ENCODE results near the gene ERP44.

ERP44 gene

DNA sequence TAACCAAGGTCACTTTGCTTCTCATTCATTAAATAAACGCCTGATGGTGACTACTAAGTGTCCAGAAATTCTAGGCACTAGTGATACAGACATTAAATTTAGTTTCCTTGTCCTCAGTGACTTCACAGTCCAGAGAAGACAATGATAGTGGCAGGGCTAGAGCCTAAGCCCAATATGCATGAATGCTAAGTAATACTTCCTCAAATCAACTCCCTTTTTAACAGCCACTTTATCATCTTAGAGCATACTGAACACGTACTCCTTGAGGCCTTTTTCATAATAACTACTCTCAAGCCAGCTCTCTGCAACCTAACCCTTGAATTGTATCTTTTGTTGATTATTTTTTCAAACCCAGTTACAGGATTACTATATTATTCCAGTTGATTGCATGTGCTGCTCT, 118.2 kb downstream of the ERP44 start:
- Histone ChIP-seq H3K79me2 (no peaks in the 10 kb centered on the region), H2AFZ (no peak overlapping the region), H3K4me2 (ENCODE audit: low read length) (no peak overlapping the region), H3K4me1 (peaks cover 2% of the 10 kb centered on the region), H3K4me3 (ENCODE audit: low read depth, low read length) (no peak overlapping the region), H3K36me3 (ENCODE audit: control insufficient read depth, insufficient read depth, low read length) (no peaks in the 10 kb centered on the region), H3K9me3 (ENCODE audit: control insufficient read depth, low read length) (no peaks in the 10 kb centered on the region), H3K27ac (no peak overlapping the region), H3K9ac (no peak overlapping the region), H3K27me3 (ENCODE audit: control insufficient read depth, insufficient read depth, low read length) (no peaks in the 10 kb centered on the region)
- TF ChIP-seq, protein P1, sequence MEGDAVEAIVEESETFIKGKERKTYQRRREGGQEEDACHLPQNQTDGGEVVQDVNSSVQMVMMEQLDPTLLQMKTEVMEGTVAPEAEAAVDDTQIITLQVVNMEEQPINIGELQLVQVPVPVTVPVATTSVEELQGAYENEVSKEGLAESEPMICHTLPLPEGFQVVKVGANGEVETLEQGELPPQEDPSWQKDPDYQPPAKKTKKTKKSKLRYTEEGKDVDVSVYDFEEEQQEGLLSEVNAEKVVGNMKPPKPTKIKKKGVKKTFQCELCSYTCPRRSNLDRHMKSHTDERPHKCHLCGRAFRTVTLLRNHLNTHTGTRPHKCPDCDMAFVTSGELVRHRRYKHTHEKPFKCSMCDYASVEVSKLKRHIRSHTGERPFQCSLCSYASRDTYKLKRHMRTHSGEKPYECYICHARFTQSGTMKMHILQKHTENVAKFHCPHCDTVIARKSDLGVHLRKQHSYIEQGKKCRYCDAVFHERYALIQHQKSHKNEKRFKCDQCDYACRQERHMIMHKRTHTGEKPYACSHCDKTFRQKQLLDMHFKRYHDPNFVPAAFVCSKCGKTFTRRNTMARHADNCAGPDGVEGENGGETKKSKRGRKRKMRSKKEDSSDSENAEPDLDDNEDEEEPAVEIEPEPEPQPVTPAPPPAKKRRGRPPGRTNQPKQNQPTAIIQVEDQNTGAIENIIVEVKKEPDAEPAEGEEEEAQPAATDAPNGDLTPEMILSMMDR (IDR thresholded peaks at IDR 0.05) = no peak

DNA sequence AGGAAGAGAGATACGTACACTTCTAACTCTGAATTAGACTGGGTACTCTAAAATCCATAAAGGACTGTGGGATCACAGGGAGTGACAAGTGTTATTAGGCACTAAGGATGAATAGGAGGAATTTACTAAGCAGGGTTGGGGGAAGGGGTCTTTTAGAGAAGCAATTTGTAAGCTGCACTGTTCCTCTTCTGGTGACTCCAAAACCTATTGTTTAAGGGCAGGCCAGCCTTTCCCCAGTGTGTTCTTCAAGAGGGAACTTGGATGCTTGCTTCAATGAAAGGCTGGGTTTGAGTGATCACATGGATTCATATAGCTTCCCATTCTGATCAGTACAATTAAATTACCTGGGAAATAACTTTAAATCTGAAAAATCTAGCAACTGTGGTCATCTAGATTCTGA, 120.6 kb downstream of the ERP44 start:
- Histone ChIP-seq H3K4me2 (ENCODE audit: low read length) (no peak overlapping the region), H3K27ac (no peak overlapping the region), H2AFZ (no peak overlapping the region), H3K79me2 (no peaks in the 10 kb centered on the region), H3K36me3 (ENCODE audit: control insufficient read depth, insufficient read depth, low read length) (no peaks in the 10 kb centered on the region), H3K4me1 (peaks cover 2% of the 10 kb centered on the region), H3K27me3 (ENCODE audit: control insufficient read depth, insufficient read depth, low read length) (no peaks in the 10 kb centered on the region), H3K9me3 (ENCODE audit: control insufficient read depth, low read length) (no peaks in the 10 kb centered on the region), H3K4me3 (ENCODE audit: low read depth, low read length) (no peak overlapping the region), H3K9ac (no peak overlapping the region)
- TF ChIP-seq, protein P1 (IDR thresholded peaks at IDR 0.05) = no peak

DNA sequence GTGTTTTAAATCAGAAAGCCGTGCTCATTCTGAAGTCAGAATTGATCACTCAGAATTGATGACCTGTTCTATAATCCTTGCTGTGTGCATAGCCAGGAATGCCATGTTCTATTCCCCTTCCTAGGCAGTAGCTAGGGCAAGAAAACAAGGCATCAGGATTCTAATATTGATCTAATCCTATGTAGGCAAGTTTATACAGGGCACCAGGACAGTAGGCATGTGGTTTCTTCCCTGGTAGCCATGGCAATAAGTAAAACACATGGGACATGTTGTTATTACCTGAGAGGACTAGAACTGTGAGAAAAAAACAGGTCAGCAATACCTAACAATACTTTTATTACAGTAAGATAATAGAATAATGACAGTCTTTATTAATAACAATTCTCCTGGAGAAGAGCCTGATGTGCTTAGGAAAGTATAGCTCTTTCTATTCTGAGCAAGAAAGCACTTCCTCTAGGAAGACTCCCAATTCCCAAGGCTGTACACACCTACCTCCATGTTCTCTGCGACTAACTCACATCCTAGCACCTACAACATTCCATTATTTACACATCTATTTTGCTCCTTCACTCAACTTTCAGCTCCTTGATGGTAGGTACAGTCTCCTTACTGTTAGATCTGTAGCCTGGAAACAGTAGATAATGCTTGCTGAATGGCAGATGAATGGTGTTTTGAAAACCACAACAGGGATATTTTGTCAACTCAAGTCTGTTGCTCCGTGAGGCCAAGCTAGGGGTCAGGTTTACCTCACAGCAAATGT, 121.6 kb downstream of the ERP44 start:
- H3K27me3 ChIP-seq (ENCODE audit: control insufficient read depth, insufficient read depth, low read length) = no peaks in the 10 kb centered on the region
- H3K9ac ChIP-seq = no peak overlapping the region
- no peak overlapping the region for H3K27ac ChIP-seq
- H2AFZ ChIP-seq = no peak overlapping the region
- H3K79me2 ChIP-seq = no peaks in the 10 kb centered on the region
- no peaks in the 10 kb centered on the region for H3K36me3 ChIP-seq (ENCODE audit: control insufficient read depth, insufficient read depth, low read length)
- no peak overlapping the region for H3K4me3 ChIP-seq (ENCODE audit: low read depth, low read length)
- H3K4me2 ChIP-seq (ENCODE audit: low read length) = no peak overlapping the region
- TF ChIP-seq, protein P1 (IDR thresholded peaks at IDR 0.05) = no peak
- peaks cover 2% of the 10 kb centered on the region for H3K4me1 ChIP-seq
- H3K9me3 ChIP-seq (ENCODE audit: control insufficient read depth, low read length) = no peaks in the 10 kb centered on the region

DNA sequence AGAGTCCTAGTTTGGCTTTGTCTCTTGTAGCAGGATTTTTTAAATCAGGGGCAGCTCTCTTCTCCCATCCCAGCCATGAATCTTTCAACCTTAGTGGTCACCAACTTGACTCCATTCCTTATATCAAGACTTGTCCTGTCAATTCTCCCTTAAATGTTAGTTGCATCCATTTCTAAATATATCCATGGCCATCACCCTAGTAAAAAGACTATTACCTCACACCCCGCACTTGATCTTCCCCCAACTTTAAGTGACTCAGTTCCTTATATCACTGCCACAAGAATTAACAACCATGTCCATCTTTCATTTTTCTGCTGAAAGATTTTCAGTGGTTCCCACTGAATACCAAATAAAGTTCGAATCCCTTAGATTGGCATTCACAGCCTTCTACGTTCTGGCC, 125.3 kb downstream of the ERP44 start:
- Histone ChIP-seq H3K27ac (no peak overlapping the region), H3K4me1 (peaks cover 2% of the 10 kb centered on the region)
- TF ChIP-seq, protein P1 (IDR thresholded peaks at IDR 0.05) = no peak

DNA sequence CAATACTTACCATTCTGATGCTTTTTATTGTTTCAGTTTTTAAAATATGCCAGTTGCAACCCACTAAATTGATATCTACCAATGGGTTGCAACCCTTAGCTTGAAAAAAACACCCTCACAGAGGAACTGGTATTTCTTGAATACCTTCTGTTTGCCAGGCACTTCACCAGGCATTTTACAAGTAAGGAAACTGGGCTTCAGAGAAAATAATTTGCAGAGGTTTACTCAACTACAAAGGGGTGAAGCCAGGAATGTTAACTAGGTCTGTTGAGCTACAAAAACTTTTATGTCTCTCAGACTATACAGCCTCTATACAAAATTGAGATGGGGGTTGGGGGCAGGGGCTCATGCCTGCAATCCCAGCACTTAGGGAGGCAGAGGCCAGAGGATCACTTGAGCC, 127.4 kb downstream of the ERP44 start:
- Histone ChIP-seq H3K27ac (no peak overlapping the region), H2AFZ (no peak overlapping the region), H3K9me3 (ENCODE audit: control insufficient read depth, low read length) (no peaks in the 10 kb centered on the region), H3K4me2 (ENCODE audit: low read length) (no peak overlapping the region), H3K4me1 (no peaks in the 10 kb centered on the region), H3K27me3 (ENCODE audit: control insufficient read depth, insufficient read depth, low read length) (no peaks in the 10 kb centered on the region), H3K36me3 (ENCODE audit: control insufficient read depth, insufficient read depth, low read length) (no peaks in the 10 kb centered on the region), H3K4me3 (ENCODE audit: low read depth, low read length) (no peak overlapping the region), H3K9ac (no peak overlapping the region), H3K79me2 (no peaks in the 10 kb centered on the region)
- TF ChIP-seq, protein P1 (IDR thresholded peaks at IDR 0.05) = no peak

More for the DNA sequence above, 125.3 kb downstream of the ERP44 start:
- no peak overlapping the region for H3K9ac ChIP-seq
- H3K27me3 ChIP-seq (ENCODE audit: control insufficient read depth, insufficient read depth, low read length) = no peaks in the 10 kb centered on the region
- H3K79me2 ChIP-seq = no peaks in the 10 kb centered on the region
- H3K4me2 ChIP-seq (ENCODE audit: low read length) = no peak overlapping the region
- H3K9me3 ChIP-seq (ENCODE audit: control insufficient read depth, low read length) = no peaks in the 10 kb centered on the region
- H3K4me3 ChIP-seq (ENCODE audit: low read depth, low read length) = no peak overlapping the region
- no peak overlapping the region for H2AFZ ChIP-seq
- no peaks in the 10 kb centered on the region for H3K36me3 ChIP-seq (ENCODE audit: control insufficient read depth, insufficient read depth, low read length)
